Stimulated activated CD8-positive, alpha-beta memory T cell treated with anti-CD3 and anti-CD28 coated beads, Interleukin-4, amount 100 ng/mL, for 1 hour (primary cell): Measurements from ENCODE around the gene ARHGDIG.
"Not testable (repeated sequence)": the region's sequence is repeated elsewhere in the genome, so short reads cannot be mapped to it uniquely, and the experiment has no call there.

Experiments used
- DNase-seq, 2 donors: peaks; one replicate each; pipeline ENCODE4 v3.0.0-alpha.2; 2020; ENCODE audit warnings: low read depth in 2 of 2, low spot score in 1 of 2

The ARHGDIG gene

DNA sequence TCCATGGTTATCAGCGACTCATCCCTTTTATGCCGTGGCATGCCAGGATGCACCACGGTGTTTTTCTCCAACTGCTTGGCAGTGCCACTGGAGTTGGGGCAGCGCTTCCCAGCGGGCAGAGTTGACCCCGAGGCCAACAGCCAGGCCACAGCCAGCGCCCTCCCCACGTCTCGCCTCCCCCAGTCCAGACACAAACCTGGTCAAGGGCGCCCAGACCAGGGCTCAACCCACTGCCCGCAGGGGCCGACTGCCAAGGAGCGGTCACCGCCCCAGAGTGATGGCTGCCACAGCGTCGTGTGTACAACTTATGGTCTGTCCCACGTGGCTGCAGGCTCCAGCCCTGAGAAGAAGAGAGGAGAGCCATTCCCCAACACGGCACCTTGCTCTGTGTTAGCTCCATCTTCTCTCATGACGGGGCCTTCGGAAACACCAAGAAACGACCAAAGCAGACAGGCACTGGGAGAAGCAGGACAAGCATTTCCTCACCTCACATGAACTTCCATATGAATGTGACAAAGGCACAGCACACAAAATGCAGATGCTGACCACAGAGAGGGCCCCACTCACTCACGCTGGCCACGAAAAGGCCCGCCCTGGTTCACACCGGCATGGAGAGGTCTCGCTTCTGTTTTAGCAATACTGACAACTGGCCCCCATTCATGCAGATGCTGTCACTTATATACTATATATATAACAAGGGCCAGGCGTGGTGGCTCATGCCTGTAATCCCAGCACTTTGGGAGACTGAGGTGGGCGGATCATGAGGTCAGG is 45.2 kb downstream of the ARHGDIG start:
- DNase-seq = no peak

DNA sequence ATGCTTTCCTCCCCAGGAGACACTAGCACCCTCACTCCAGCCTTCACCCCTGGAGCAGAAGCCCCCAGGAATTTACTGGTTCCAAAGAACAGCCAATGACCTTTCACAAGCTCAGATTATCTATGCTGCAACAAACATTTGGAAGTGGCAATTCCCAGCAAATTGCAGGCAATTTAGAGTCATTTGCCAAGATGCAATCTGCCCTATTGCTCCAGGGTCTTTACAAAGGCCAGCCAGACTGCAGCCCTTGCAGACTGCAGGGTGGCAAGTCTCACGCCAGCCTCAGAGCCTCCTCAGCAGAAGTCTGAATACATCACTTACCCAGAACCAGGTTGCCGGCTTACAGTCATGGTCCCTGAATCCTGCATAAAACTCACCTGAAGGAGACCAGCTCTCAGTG is 50.4 kb downstream of the ARHGDIG start:
- DNase-seq = no peak

DNA sequence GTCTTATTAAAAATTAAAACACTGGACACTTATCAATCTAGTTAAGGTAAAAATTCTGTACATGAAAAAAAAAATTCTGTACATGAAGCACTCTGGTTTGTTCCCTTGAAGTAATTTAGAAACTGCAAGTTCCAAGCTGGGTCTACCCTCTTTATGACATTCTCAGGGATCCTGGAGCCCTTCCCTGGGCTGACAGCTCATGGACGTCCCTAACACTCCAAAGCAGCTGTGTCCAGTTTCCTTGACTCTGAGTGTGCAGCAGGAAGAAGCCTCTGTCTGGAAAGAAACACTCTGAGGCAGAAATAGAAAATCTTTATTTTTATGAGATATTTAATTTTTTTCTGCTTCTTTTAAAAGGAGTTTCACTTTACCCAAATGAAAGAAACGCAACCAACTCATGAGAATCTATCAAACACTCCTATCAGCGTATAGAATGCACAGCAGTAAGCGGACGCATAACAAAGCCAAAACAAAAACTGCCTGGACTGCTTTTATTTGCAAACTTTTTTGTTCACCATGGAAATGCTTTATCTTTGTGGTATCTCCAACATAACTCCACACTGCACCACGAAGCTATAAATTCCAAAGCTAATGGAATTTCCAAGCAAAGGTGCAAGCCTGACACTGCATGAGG is 50.9 kb downstream of the ARHGDIG start:
- not testable (repeated sequence) for DNase-seq
